ENCODE measurements around the gene TOX3.

TOX3 gene

DNA sequence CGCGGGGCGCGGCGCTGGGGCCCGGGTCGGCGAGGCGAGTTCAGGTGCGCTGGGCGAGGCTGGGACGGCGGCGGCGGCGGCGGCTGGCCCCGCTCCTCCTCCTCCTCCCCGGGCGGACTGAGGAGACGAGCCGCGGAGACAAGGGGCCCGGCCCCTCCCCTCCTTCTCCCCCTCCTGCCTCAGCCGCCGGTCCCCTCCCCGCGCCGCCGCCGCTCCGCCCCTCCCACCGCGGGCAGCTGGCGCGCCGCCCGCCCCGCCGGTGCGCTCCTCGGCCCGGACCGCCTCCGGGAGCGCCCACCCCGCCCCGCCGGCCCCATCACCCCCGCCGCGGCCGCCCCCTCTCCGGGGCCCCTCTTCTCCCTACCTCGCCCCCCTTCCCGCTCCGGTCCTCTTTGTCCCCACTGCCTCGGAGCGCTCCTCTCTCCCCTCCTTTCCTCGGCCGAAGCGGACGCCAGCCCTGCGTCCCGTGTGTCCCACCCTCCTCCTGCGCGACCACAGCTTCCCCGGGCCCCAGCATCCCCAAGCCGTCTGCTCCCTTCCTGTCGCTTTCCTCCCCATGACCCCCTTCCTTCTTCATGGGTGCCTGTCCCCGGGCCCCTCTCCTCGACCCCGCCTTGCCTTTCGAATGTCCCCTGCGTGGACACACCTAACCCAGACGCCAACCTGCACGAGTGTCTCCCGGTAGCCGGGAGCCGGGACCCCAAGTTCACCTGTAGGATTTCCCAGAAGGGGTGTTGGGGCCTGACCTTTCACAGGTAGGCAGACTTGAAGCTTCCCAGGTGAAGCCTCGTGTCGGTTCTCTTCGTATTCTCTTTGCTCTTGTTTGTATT is at the start of gene TOX3:
TOX3 (minus strand) TSS at position 140 of the 830 bp plus-strand sequence. CDS start 420 bp downstream, outside the sequence.
- DNase-seq: no peak

DNA sequence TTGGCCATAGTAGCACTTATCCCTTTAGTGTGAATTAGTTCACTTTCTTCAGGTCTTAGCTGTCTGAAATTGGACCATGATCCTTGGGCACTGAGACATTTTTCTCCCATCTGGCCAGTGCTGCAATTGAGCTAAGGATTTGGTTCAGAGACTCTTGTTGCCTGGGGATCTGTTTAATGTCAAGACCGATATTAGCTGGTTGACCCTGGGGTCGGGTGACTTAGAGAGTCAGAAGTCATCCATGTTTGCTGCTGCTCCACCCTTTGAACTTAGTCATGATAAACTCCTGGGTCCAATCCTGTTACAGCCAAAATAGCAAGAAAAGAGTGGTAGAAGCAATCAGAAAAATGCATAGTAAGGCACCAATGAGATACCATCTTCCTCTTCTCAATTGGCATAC is 45.8 kb upstream of the TOX3 start:
- no peak for DNase-seq

DNA sequence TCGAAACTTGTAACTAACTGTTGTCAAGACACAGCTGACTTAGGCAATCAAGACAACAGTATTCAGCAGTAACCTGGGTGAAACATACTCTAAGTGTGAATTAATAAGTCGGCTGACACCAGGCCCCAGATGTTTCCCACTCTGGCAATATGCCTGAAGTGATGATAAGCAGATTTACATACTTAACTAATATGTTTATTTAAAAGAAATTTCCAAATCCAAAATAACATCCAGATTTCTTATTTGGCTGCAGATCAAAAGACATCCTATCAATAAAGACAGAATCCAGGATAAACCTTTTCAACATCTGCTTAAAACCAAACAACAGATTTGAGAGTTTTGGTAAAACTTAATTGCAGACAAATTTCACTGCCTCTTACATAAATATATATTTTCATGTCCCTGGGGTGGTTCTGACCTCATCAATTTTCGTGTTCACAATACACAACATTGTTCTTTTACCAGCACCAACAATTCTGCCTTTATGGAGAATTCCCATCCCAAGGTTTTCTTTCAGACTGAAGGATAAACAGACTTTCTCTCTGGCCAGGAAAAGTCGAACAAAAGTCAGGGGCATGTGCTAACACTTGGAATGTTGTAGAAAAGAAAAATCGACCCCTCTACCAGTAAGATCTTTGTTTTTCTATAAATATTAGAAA is 45.1 kb upstream of the TOX3 start:
- DNase-seq: no peak

DNA sequence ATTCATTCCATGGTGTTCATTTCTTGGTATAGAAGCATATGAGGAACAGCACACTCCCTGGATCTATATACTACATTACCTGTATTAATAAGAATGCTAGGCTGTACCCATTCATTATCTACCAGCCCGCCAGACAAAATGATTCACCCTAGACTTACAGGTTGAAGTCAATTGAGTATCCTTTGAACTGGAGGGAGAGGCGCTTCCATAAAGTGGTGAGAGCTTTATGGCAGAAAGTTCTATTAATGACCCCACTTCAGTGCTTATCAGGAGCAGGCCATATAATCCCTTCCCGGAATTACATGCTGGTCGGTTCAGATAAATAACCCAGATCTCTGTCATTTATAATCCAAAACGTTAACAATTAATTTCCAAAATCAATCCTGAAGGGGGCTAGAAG is 44.5 kb upstream of the TOX3 start:
- no peak for DNase-seq

DNA sequence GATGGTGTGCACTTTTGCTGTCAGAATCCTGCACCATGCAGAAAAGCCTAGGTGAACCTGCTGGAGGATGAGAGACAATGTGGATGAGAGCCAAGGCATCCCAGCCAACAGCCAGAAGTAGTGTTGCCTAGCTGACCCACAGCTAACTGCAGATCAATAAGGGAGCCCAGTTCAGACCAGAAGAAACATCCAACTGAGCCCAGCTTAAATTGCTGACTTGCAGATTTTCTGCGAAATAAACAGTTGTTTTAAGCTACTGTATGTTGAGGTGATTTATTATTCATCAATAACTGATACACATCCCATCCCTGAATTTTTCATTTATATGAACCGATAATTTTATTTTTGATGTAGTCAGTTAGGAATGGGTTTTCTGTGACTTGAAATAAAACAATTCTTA is 39.2 kb upstream of the TOX3 start:
- no peak for DNase-seq

DNA sequence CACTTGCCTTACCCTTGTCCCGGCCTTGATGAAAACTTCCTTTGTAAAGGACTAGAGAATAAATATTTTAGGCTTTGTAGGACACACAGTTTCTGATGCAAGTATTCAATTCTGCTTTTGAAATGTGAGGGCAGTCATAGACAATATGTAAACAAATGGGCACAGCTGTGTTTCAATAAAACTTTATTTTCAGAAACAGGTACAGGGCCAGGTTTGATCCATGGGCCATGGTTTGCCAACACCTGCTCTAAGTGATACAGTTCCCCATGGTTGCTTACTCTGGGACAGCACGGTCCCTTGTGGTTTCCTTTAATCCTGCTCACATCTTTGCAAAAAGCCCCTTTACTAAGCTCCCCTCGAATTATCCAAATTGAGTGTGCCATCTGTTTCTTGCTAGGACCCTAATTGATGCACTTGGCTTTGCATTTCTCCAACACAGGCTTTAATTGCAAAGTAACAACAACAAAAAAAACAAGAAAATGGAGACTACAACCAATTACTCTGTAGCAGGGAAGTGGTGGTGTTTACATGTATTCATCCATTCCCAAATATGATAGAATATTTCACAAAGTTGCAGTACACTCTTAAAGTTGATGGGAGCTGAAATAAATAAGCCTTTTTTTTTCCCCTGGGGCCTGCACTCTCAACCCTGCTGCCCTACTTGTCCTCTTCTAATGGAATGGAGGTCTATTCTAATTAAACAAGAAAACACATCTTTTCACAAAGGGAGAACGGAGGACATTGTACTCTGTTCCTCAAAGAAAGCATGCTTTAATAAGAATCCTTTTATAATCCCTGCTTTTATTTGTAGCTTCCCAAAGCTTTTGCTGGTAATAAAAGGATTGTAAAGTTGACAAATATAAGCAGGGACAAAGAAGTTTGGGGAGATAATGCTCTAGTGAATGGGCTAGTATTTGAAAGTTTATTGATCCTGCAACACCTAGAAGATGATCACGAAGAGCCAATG is 37.7 kb upstream of the TOX3 start:
- no peak for DNase-seq

DNA sequence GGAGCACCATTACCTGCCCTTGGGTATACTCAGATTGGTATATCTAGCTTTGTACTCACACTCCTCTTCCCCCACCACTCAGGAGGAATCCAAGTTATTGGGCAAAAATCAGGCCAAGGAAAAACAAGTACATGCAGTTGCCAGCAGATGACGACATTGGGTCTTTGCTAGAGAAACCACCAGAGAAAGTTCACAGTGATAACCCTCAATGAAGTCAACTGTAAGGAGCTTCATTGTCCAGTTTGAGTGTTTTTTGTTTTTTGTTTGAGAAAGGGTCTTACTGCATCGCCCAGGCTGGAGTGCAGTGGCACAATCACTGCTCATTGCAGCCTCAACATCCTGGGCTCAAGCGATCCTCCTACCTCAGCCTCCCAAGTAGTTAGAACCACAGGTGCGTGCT is 34.6 kb upstream of the TOX3 start:
- DNase-seq: no peak

DNA sequence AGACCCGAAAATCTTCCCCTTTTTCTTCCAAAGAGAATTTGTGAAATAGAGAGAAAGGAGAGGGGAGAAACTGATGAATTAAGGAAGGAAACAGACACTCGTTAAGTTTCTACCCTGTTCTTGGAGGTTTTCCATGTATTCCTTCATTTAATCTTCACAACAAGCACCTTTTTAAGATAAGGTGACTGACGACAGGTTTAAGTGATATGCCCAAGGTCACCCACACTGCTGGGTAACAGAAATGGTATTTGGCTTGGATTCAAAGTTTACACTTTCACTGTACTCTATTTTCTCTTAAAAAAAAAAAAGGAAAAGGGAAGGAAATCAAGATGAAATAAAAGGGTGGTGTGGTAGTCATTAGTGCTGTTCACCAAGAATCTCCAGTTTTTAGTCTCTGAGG is 33.5 kb upstream of the TOX3 start:
- no peak for DNase-seq

DNA sequence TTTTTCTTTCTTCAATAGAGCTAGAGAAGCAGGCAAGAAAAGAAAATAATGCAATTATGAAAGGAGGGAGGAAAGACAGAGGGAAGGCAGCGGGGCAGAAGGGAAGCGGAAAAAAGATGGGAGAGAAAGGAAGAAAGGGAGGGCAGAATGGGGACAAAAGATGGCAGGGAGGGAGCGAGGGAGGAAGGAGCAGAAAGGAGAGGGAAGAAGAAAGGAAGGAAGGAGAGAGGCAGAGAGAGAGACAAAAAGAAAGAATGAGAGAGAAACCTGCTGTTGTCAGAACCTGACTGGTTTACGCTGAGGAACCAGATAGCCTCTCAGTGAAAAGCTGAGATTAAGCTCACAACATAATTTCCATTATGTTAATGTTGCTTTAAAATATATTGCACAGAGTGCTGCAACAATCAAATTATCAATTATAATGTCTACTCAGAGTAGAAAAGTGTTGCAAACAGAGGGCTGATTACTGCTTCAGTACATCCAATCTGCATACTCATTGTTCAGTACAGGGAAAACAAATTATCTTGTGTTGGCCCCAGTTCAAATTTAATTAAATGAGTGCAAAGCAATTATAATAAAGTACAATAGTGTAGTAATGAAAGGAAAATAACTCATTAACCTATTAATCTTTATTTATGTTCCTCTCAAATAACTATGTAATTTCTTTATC is 32.0 kb upstream of the TOX3 start:
- no peak for DNase-seq

DNA sequence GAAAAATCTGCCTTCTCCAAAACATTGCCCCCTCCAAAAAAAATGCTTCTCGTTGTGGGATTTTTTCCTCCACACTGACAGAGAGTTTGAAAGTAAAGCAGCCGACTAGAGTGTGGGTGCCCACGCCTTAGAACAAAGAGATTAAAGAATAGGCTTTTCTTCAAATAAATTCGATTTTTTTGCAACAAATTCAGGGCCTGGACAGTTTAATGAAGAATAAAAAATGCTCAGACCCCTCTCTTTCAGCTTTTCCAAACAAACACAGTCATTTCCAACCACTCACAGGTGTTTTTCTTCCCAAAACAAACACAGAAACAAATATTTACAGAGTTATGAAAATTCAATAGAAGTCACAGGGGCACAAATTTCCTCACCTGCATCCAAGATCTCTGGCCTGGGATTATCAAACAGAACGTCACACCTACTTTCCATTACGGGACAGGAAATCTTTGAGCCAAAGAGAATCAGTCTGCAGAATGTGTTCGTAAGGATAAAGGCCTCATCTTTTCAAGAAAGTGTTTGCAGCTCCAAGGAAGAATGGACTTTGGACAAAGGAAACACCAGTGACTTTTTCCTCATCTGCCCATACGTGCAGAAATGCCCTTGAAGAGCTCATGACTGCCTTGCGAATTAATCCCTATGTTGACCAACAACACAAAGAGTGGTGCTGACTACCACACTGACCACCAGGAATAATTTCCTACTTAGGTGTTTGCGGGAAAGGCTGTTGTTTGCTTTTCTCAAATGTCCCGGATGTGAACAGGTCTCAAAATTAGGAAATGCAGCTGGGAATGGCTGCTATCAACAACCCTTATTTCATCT is 31.3 kb upstream of the TOX3 start:
- DNase-seq: no peak

DNA sequence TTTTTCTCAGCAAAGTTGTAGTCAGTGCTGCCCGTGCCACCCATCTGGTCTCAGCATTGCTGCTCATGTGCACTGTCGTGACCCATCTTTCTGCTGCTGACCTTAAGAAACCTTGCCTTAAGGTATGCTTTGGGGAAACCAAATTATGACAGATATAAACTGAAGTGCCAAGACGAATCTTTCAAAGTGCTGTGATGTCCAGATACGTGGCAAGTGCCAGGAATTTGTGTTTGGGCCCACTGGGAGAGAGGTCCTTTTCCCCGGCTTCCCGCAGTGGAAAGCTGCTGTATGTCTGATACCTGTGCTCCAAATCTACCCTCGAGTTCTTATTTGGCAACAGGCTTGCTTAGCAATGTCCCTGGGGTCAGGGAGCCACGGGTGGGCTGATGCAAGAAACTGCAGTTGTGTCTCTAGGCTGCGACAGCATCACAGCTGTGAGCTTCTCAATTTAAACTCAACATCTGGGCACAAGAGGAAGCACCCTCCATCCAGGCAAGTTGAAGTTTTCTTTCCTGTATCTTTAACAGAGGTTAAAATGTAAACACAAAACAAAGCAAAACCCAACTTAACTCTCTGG is 30.3 kb upstream of the TOX3 start:
- DNase-seq: no peak

DNA sequence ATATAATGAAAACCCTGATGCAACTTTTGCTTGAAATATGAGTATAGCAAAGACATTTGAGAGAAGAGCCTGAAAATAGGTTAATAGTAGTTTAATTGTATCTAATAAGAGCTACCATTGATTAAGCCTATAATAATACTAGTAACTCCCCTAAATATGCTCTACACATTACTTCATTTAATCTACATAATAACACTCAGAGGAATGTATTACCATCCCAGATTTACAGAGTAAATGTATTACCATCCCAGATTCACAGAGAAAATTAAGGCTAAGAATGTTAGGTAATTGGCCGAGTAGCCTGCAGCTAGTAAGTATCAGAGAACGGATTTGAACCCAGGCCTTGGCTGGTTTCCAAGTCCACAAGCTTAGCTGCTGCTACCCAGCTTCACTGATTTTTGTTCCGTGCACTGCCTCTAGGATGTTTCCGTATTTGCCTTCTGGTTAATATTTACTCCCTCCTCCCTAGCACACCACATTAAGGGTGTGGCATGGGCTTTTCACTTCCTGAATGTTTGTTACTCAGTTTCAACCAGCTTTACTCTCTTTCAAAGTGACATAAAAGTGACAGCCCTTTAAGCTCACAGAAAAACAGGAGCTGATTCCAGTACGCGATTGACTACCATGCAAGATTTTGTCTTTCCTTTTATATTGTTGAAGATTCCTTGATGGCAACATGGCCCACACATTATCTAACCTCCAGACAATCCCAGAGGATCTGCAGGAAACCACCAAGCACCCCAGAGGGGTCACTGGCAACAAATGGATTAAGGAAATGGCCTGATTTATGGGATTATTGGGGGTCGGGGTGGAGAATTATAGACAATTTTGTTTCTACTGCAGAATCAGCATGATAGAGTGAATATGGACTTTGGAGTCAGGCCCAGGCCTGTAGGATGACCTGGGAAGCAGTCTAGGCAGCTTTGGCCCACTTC is 26.7 kb upstream of the TOX3 start:
- no peak for DNase-seq

DNA sequence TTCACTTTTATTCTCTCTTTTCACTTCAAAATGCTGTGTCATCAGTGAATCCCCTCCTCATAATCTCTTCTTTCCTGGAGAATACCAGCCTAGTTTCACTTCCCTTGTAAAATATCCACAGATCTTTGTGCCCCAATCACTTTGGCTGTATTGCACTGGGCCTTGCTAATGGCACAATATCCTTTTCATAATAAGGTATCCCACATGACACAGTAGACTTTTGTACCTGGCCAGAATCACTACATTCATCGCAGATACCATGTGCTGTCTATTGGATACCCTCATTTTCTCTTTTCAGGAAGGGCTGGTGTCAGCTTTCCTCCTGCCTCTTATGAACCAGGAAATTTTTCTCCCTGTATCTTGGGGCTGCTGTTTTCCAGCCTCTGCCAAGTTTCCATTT is 25.7 kb upstream of the TOX3 start:
- no peak for DNase-seq

DNA sequence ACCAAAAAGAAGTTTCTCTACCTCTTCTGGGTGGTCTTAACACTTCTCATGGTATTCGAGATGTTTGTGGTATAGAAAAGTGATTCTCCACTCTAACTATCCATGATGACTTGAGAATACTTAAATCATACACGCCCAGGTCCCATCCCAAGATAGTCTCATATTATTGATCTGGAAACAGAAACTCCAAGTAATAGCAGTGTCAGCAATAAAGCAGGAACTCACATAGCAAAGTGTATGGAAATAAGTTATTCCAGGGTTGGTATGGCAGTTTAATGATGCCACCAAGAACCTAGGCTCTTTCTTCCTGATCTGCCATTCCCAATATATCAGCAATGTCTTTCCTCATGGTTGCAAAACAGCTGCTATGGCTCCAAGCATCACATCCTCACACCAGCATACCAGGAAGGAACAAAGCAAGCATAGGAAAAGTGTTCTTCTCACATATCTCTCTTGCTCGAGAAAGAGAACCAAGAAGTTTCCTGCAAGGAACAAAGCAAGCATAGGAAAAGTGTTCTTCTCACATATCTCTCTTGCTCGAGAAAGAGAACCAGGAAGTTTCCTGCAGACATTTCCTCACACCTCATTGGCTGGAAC is 23.6 kb upstream of the TOX3 start:
- DNase-seq: no peak

DNA sequence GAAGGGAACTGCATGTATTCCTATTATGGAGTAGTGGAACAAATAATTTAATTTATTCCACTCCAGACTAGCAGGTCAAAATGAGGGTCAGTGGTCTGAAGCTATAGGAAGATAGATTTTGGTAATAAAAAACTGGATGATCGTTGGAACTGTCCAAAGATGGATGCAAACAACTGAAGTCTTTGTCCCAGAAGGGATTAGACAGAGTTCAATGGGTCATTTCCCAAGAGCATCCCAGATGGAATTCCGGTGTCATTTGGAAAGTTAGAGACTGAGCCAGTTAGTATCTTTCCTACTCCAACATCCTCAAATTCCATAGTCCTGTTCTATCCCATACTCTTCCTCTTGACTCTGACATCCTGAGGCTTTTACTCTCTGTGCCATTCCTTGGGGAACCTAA is 22.8 kb upstream of the TOX3 start:
- no peak for DNase-seq

DNA sequence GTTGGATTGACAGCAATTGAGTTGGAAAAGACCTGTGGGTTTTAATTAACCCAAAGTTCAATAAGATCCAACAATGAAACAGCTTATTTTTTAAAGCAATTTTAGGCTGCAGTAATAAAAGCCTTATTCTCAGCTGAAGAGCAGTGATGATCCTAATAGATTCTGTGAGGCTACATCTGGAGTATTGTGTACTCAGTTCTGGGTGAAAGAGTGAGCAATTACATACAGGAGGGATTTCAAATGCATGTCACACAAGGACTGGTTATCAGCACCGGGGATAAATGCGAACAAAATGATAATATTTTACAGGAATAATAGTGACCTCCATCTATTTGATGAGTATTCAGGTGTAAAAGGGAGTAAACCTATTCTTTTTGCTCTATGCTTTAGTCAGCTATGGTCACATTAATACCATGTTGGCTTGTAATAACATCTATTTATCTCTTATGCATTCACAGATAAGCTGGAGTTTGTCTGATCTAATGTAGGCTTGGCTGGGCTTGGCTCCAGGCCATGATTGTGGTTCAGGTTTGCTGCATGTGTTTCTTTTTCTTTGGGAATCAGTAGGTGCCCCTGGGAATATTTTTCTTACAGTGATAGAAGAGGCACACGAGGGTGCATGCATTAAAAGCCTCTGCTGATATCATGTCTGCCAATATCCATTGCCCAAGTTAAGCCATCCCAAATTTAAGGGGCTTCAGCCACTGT is 22.2 kb upstream of the TOX3 start:
- no peak for DNase-seq

DNA sequence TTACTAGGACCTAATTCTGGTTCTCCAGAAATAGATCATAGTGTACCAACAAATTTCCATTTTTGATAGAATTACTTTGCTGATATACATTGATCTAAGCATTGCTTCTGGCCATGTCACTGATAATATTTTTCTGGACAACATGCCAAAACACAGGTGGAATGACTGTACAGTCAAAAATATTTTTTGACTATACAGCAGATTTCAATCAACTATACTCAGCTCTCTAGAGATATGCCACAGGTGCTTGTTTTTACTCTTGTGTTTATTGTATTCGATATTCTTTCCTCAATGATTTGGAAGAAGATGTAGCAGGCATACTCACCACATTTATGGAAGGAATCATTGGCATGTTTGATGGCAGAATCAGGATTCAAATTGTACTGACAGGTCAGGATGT is 21.6 kb upstream of the TOX3 start:
- DNase-seq: no peak

DNA sequence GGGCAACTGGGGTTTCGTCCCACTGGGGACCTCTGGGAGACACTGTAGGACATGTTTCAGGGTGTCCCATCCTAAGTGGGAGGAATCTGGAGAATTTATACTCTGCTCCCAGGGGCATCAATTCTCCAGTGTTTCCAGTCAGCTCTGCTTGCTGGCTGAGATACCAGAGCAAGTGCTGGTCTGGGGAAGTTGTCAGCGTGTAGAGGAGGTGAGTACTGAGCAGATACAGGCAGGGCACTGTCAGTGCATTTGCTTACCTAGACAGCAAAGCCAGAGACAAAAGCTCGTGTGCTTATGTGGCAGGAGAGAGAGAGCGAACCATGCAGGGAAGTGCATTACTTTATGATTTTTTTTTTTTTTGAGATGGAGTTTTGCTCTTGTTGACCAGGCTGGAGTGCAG is 20.2 kb upstream of the TOX3 start:
- DNase-seq: no peak

Measured in CD4-positive, alpha-beta T cell treated with Interleukin-6 for 4 hours (primary cell).